Measurements from ENCODE around the gene PACS1. TPM values are rescaled to one million over a fixed set of nuclear protein-coding genes. Genes with fewer than 3 reads are reported as not detected.

The PACS1 gene
- total RNA-seq, 4 donors from 2014 or later: 37.1 to 97.8 (median 54.3) TPM

DNA sequence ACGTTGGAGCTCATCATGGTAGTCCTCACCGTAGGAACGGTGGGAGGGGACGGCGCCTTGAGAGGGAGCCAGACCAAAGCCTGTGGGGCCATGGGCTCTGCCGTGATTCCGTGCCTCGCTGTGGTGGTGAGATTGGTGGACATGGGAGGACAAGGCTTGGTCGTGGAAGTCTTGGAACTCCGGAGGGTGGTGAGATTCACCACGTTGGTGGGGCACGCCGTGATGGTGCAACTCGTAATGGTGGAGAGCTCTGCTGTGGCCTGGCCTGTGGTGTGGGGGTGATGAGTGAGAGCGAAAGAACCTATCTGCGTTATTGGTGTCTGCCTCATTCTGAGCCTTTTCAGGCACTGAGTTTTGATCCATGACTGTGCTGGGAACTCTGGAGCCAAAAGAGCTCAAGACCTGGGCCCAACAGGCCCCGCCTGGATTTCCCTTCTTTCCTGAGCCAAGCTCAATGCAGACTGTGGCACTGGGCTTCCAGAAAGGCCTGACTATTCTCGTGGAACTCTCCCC is 44.0 kb upstream of the PACS1 start, which contains the start of gene CATSPER1:
Gene CATSPER1 (minus strand): TSS at position 463 of the 513 bp plus-strand sequence. CDS start 100 bp downstream, at position 363.
- intact Hi-C loops (cut with DNase I): no loop called here
- Histone ChIP-seq H3K36me3 (no peaks in the 10 kb centered on the region), H3K27me3 (no peaks in the 10 kb centered on the region), H3K9me3 (no peaks in the 10 kb centered on the region), H3K27ac (replicated peaks in 1 of 4) (no peak within 1 kb of the TSS), H3K4me1 (peaks cover 7 to 14% (median 11%) of the 10 kb centered on the region in 4 donors), H3K4me3 (no peak within 1 kb of the TSS)
- TF ChIP-seq, protein P1, sequence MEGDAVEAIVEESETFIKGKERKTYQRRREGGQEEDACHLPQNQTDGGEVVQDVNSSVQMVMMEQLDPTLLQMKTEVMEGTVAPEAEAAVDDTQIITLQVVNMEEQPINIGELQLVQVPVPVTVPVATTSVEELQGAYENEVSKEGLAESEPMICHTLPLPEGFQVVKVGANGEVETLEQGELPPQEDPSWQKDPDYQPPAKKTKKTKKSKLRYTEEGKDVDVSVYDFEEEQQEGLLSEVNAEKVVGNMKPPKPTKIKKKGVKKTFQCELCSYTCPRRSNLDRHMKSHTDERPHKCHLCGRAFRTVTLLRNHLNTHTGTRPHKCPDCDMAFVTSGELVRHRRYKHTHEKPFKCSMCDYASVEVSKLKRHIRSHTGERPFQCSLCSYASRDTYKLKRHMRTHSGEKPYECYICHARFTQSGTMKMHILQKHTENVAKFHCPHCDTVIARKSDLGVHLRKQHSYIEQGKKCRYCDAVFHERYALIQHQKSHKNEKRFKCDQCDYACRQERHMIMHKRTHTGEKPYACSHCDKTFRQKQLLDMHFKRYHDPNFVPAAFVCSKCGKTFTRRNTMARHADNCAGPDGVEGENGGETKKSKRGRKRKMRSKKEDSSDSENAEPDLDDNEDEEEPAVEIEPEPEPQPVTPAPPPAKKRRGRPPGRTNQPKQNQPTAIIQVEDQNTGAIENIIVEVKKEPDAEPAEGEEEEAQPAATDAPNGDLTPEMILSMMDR (IDR thresholded peaks at IDR 0.05): no peak
- TF ChIP-seq POLR2A (IDR thresholded peaks at IDR 0.05; ENCODE audit: low read depth) (no peak), POLR2AphosphoS5 (IDR thresholded peaks at IDR 0.05) (no peak), EP300 (IDR thresholded peaks at IDR 0.05) (no peak)
- 83% methylated on average over 9 of the region's 18 CpGs for WGBS
- DNase-seq (ENCODE audit: extremely low spot score): no peak

DNA sequence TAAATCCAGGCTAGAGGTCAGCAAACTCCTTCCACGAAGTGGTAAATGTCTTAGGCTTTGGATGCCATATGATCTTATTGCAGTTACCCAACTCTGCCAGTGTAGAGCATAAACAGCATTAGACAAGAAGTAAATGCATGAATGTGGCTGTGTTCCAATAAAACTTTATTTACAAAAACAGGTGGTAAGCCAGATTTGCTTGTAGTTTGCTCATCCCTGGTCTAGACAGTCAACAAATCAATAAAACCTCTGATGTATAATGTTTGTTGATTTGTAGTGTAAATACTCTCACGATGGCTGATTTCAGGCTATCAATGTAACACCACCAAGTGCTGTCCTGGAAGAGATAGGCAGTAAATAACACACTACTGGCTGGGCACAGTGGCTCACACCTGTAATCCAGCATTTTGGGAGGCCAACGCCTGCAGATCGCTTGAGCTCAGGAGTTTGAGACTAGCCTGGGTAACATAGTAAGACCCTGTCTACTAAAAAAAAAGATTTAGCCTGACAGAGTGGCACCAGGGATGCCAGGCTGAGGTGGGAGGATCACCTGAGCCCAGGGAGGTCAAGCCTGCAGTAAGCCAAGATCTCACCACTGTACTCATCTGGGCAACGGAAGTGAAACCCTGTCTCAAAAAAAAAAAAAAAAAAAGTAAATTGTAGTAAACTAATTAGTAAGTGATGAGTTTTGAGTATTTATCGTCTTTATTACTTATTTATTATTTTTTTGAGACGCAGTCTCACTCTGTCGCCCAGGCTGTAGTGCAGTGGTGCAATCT is 36.9 kb upstream of the PACS1 start:
- H3K27me3 ChIP-seq: peaks cover 0 to 21% (median 0%) of the 10 kb centered on the region in 4 donors
- no peak for DNase-seq (ENCODE audit: extremely low spot score)
- no peaks in the 10 kb centered on the region for H3K36me3 ChIP-seq
- intact Hi-C loops (cut with DNase I): no loop called here
- no peaks in the 10 kb centered on the region for H3K4me1 ChIP-seq
- TF ChIP-seq EP300 (IDR thresholded peaks at IDR 0.05) (no peak), POLR2AphosphoS5 (IDR thresholded peaks at IDR 0.05) (no peak), POLR2A (IDR thresholded peaks at IDR 0.05; ENCODE audit: low read depth) (no peak)
- TF ChIP-seq, protein P1 (IDR thresholded peaks at IDR 0.05): no peak
- 87% methylated on average over 8 of the region's 8 CpGs for WGBS
- H3K4me3 ChIP-seq: no peak overlapping the region
- H3K9me3 ChIP-seq: no peaks in the 10 kb centered on the region
- no peak overlapping the region for H3K27ac ChIP-seq (replicated peaks in 1 of 4)

DNA sequence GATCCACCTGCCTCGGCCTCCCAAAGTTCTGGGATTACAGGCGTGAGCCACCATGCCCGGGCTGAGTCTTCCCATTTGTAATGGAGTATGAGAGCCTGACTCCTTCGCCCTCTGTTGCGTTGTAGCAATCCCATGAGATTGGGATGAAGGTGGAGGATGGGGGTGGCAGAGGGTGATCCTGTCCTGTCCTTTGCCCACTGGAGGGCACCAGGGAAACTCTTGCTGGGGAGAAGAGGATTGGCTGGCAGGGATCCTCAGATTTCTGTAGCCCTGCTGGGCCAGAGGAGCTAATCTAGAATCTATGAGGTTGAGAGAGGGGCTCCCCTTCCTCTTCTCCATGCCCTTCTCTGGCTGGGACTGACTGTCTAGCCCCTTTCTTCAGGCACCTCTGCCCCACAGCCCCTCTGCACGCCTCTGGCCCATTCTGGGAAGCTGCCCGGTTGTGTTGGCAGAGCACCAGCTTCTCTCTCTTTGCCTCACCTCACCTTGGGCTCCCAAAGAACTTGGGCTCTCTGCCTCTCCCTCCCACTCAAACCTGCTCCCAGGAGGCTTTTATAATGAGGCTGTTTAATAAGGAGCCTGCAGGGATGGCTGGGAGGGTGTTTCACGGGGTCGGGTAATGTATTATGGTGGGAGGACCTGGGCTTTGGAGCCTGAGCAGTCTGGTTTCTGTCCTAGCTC is 34.3 kb upstream of the PACS1 start:
- 71% methylated on average over 6 of the region's 9 CpGs for WGBS
- H3K4me1 ChIP-seq: no peaks in the 10 kb centered on the region
- intact Hi-C loops (cut with DNase I): no loop called here

DNA sequence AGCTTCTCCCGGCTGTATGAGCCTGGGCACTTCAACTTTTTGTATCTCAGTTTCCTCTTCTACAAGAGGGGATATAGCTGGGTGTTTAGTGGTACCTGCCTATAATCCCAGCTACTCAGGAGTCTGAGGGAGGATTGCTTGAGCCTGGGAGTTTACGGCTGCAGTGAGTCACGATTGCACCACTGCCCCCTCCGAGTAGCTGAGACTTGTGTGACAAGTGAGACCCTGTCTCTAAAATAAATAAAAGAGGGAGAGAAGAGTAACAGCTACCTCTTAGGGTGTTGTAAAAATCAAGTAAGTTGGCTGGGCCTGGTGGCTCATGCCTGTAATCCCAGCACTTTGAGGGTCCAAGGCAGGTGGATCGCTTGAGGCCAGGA is 33.8 kb upstream of the PACS1 start:
- Histone ChIP-seq H3K4me1 (no peaks in the 10 kb centered on the region), H3K9me3 (no peaks in the 10 kb centered on the region), H3K27me3 (peaks cover 0 to 21% (median 0%) of the 10 kb centered on the region in 4 donors), H3K27ac (replicated peaks in 1 of 4) (no peak overlapping the region), H3K36me3 (no peaks in the 10 kb centered on the region), H3K4me3 (no peak overlapping the region)
- intact Hi-C loops (cut with DNase I): no loop called here
- WGBS: 90% methylated on average over 5 of the region's 5 CpGs
- no peak for TF ChIP-seq POLR2AphosphoS5 (IDR thresholded peaks at IDR 0.05)
- no peak for DNase-seq (ENCODE audit: extremely low spot score)

More for the DNA sequence above, 34.3 kb upstream of the PACS1 start:
- no peak overlapping the region for H3K4me3 ChIP-seq
- no peak for DNase-seq (ENCODE audit: extremely low spot score)
- H3K27ac ChIP-seq (replicated peaks in 1 of 4): no peak overlapping the region
- H3K36me3 ChIP-seq: no peaks in the 10 kb centered on the region
- H3K27me3 ChIP-seq: peaks cover 0 to 21% (median 0%) of the 10 kb centered on the region in 4 donors
- H3K9me3 ChIP-seq: no peaks in the 10 kb centered on the region
- TF ChIP-seq POLR2AphosphoS5 (IDR thresholded peaks at IDR 0.05) (no peak), POLR2A (IDR thresholded peaks at IDR 0.05; ENCODE audit: low read depth) (no peak), EP300 (IDR thresholded peaks at IDR 0.05) (no peak)
- TF ChIP-seq, protein P1 (IDR thresholded peaks at IDR 0.05): no peak

DNA sequence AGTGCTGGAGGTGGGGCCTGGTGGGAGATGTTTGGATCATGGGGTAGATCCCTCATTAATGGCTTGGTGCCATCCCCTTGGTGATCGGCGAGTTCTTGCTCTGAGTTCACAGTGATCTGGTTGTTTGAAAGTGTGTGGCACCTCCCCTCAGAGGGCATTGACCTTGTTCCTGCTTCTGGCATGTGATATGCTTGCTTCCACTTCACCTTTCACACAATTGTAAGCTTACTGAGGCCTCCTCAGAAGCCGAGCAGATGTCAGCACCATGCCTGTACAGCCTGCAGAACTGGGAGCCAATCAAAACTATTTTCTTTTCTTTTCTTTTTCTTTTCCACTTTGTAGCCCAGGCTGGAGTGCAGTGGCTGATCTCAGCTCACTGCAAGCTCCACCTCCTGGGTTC is 32.7 kb upstream of the PACS1 start:
- 84% methylated on average over 3 of the region's 3 CpGs for WGBS

More for the DNA sequence above, 32.7 kb upstream of the PACS1 start:
- H3K36me3 ChIP-seq: no peaks in the 10 kb centered on the region
- no peak for DNase-seq (ENCODE audit: extremely low spot score)
- peaks cover 0 to 21% (median 0%) of the 10 kb centered on the region in 4 donors for H3K27me3 ChIP-seq
- no peak overlapping the region for H3K27ac ChIP-seq (replicated peaks in 1 of 4)
- intact Hi-C loops (cut with DNase I): no loop called here
- H3K4me1 ChIP-seq: no peaks in the 10 kb centered on the region
- H3K4me3 ChIP-seq: no peak overlapping the region
- no peak for TF ChIP-seq EP300 (IDR thresholded peaks at IDR 0.05)
- TF ChIP-seq POLR2A (IDR thresholded peaks at IDR 0.05; ENCODE audit: low read depth): no peak
- TF ChIP-seq, protein P1 (IDR thresholded peaks at IDR 0.05): no peak
- no peak for TF ChIP-seq POLR2AphosphoS5 (IDR thresholded peaks at IDR 0.05)
- H3K9me3 ChIP-seq: no peaks in the 10 kb centered on the region
